Measurements from ENCODE around the gene TDRD6.
"Not testable (repeated sequence)": the region's sequence is repeated elsewhere in the genome, so short reads cannot be mapped to it uniquely, and the experiment has no call there.

Gene TDRD6

DNA sequence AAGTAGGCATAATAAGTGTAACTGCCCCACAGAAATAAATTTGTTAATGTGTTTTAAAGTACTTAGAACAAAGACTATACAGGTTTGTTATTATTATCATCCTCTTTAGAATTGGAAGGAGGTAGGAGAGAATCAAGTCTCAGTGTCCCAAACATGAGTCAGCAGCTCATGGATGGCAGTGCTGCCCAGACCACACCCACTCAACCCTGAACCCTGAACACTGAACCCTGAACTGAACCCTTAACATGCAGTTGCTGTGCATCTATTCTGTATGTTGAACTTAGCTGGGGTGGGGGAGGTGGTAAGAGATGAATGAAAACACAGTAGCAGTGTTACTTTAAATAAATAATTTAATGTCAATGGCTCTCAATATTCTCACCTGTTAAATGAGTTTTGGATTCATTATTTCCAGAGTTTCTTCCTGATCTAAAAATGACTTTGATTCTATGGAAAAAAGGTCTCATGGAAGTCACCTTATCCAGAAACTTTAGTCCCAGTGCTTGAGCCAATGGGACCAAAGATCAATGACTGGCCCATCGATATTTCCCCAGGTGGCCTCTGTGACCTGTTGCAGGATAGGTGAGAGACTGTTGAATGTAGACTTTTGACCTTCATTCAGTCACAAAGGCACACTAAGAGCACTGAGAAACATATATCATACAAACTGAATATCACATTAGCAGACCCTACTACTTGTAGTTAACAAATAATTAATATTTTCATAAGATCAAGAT is 55.9 kb downstream of the TDRD6 start:
- DNase-seq (ENCODE audit: low spot score): no peak

DNA sequence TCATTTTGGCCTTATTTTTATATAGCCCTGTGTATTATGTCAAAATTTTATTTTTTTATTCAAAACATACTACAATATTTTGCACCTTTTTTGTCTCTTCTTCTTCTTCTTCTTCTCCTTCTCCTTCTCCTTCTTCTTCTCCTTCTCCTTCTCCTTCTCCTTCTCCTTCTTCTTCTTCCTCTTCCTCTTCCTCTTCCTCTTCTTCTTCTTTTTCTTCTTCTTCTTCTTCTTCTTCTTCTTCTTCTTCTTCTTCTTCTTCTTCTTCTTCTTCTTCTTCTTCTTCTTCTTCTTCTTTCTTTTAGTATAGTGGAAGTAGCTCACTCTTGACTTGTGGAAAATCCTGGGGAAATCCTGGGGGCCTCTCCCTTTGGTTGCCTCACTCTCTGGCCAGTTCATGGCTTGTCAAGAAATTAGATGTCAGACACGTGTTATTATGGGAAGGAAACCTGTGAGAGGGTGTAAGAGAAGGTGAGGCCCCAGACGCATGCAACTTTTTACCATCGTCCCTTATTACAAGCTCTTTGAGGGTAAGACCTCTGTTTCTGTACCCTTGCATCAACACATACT is 56.6 kb downstream of the TDRD6 start:
- not testable (repeated sequence) for DNase-seq (ENCODE audit: low spot score)

DNA sequence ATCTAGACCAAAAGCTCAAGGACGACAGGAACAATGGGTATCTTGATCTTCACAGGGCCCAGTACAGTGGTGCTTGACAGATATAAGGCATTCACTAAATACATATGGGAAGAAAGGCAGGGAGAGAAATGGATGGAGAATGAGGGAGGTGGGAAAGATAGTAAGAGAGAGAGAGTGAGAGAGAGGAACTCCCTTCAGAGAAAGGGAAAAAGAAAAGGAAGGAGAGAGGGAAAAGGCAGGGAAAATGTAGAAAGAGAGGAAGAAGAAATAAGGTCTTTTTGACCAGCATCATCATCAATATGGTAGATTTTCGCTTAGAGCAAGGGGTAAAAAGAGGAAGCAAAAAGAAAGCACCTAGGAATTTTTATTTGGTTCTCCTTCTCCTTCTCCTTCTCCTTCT is 58.3 kb downstream of the TDRD6 start:
- no peak for DNase-seq (ENCODE audit: low spot score)

DNA sequence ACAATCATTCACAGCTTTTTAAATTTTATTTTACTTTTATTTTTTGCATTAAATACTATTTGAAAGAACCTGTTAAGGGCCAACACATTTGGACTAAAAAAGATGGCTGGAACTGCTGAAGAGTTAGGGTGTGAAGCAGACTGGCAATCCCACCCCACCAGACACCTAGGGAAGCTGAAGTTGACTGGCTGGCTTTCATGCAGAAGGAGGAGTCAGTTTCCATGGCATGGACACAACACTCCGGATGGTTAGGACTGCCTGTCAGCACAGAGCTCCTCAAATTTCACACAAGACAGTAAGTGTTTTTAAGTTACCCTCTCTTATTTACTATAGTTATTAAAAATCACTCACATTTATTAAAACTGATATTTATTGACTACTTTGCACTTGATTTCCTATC is 59.0 kb downstream of the TDRD6 start, which contains the start of gene ANKRD66:
ANKRD66 (plus strand) TSS at position 238 of the 400 bp plus-strand sequence. CDS start 5,016 bp downstream, outside the sequence.
- DNase-seq (ENCODE audit: low spot score): no peak

DNA sequence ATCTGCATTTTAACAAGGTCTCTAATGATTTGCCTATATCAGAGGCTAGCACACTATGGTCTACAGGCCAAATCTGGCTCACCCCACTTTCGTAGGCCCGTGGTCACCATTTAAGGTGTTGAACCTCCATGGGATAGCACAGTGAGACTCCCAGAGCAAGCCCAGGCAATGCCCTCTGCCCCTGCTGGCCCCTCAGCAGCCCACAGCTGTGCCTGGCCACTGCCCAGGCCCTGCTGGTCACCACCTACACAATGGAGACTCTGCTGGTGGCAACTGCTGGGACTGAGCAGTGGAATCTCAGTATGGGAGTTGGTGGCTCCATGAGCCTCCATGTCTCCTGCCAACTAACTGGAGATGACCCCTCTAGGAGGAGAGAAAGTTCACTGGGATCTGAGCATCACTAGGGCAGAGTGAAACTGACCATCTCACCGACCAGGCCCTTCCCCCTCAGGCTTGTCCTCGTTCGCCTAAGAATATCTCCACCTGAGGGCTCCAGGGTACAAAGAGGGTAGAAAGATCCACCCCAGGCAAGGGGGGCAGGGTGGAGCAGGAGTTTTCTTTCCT is 61.3 kb downstream of the TDRD6 start:
- no peak for DNase-seq (ENCODE audit: low spot score)

DNA sequence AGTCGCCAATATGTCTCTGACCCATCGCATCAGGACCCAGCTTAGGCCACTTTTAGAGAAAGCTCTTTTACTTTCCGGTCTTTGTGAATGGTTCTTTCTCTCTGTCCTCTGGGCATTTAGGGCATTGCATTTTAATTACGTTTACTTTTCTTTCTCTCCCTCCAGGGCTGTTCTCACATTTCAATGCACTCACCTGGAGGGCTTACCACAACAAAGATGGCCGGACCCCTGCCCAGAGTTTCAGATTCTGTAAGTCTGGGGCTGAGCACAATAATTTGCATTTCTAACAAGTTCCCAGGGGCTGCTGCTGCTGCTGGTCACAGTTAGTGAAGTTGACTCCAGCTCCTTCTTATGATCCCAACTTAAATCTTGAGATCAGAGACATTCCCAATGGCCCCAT is 62.0 kb downstream of the TDRD6 start:
- DNase-seq (ENCODE audit: low spot score): no peak

DNA sequence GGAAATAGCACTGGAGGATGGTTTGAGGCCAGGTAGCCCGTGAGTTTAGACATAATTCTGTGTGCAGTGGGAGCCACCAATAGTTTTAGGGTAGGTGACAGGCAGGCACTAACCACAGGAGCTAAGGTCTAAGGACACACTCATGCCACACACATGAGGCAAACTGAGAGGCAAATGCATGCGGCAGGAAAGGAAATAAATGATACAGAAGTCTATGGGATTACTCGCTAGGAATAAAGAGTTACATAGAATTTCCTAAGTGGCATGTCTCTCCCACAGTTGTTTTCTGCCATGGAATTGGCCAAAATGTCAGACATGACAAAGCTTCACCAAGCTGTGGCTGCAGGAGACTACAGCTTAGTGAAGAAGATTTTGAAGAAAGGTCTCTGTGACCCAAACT is 64.0 kb downstream of the TDRD6 start:
- DNase-seq (ENCODE audit: low spot score): no peak

Measured in RKO (cell line).